ENCODE data around the gene HACE1.
"Not testable (repeated sequence)": the region's sequence is repeated elsewhere in the genome, so short reads cannot be mapped to it uniquely, and the experiment has no call there.

Gene HACE1

DNA sequence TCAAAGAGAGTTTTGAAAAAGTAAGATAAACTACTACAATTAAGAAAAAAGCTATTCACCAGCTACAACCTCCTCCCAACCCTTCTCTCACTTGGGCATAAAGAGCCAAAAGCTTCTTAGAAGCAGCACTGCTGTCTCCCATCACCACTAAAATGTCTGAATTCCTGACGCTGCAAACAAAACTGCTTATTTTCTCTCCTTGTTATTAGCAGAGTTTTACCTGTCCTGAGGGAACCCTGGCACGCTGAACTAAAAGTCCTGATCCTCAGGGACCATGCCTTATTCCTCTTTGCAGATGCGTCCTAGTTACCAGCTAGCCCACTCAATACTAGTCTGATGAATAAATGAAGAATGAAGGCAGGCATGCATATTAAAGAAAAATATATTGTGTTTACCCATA, 1.1 kb downstream of the HACE1 start:
- DNase-seq (no peak), ATAC-seq (no peak)
- Mint-ChIP-seq H3K4me3 (peak overlapping the region; percentile 91), H3K36me3 (ENCODE audit: low read depth) (no peaks in the 10 kb centered on the region), H3K27me3 (peaks cover 12% of the 10 kb centered on the region), H3K4me1 (peaks cover 19% of the 10 kb centered on the region), H3K27ac (no peak overlapping the region), H3K9me3 (no peaks in the 10 kb centered on the region)

- DNase-seq, result no peak
- Mint-ChIP-seq H3K4me3 (no peak overlapping the region), H3K4me1 (peaks cover 18% of the 10 kb centered on the region), H3K9me3 (no peaks in the 10 kb centered on the region), H3K27ac (no peak overlapping the region), H3K36me3 (ENCODE audit: low read depth) (peaks cover 10% of the 10 kb centered on the region), H3K27me3 (no peaks in the 10 kb centered on the region)
- no peak for ATAC-seq
Measured at GRCh38 chr6:104855507-104855906, 4.2 kb downstream of the HACE1 start.

- not testable (repeated sequence) for H3K9me3 Mint-ChIP-seq, ATAC-seq, H3K27me3 Mint-ChIP-seq, DNase-seq, H3K4me1 Mint-ChIP-seq, H3K27ac Mint-ChIP-seq, H3K4me3 Mint-ChIP-seq
- peaks cover 24% of the 10 kb centered on the region for H3K36me3 Mint-ChIP-seq (ENCODE audit: low read depth)
Measured at GRCh38 chr6:104847721-104848120, 12.0 kb downstream of the HACE1 start.

- H3K4me1 Mint-ChIP-seq, result no peaks in the 10 kb centered on the region
- H3K9me3 Mint-ChIP-seq, result no peaks in the 10 kb centered on the region
- no peaks in the 10 kb centered on the region for H3K27me3 Mint-ChIP-seq
- H3K36me3 Mint-ChIP-seq (ENCODE audit: low read depth), result peaks cover 21% of the 10 kb centered on the region
- DNase-seq (no peak), ATAC-seq (no peak)
- H3K4me3 Mint-ChIP-seq, result no peak overlapping the region
- no peak overlapping the region for H3K27ac Mint-ChIP-seq
Measured at GRCh38 chr6:104843229-104843628, 16.5 kb downstream of the HACE1 start.

DNA sequence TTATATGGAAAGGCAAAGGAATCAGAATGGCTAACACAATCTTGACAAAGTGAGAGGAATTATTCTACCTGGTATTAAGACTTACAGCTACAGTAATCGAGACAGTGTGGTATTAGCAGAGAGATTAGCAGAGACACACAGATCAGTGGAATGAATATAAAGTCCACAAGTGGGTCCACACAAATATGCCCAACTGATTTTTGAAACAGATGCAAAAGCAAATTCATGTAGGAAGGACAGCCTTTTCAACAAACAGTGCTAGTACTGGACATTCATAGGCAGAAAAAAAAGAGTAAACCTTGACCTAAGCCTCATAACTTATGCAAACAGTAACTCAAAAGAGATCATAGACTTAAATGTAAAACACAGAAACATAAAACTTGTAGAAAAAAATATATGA, 22.6 kb downstream of the HACE1 start:
- ATAC-seq (no peak), DNase-seq (no peak)
- H3K27ac Mint-ChIP-seq, result no peak overlapping the region

GRCh38 chr6:104836479-104837020, 23.2 kb downstream of the HACE1 start:
- ATAC-seq, H3K27me3 Mint-ChIP-seq, H3K4me3 Mint-ChIP-seq, H3K27ac Mint-ChIP-seq, DNase-seq, H3K9me3 Mint-ChIP-seq, H3K4me1 Mint-ChIP-seq: not testable (repeated sequence)
- H3K36me3 Mint-ChIP-seq (ENCODE audit: low read depth), result peaks cover 20% of the 10 kb centered on the region

More for the DNA sequence above, 22.6 kb downstream of the HACE1 start:
- peaks cover 20% of the 10 kb centered on the region for H3K36me3 Mint-ChIP-seq (ENCODE audit: low read depth)
- H3K9me3 Mint-ChIP-seq, result no peaks in the 10 kb centered on the region
- H3K4me3 Mint-ChIP-seq, result no peak overlapping the region
- H3K27me3 Mint-ChIP-seq, result no peaks in the 10 kb centered on the region
- H3K4me1 Mint-ChIP-seq, result no peaks in the 10 kb centered on the region

DNA sequence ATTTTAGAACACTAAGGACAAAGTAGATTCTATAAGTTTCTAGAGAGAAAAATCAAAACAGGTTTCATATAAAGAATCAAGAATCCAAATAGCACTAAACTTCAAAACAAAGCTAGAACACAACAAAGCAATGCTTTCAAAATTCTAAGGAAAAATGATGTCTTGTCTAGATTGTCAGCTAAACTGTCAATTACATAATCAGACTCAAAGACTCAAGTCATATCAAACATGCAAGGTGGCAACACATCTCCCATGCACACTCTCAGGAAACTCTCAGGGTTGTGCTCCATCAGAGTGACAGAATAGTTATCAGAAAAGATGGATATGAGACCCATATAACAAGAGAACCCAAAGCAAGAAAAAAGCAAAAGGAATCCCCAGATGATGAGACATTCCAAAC, 23.9 kb downstream of the HACE1 start:
- no peaks in the 10 kb centered on the region for H3K27me3 Mint-ChIP-seq
- H3K36me3 Mint-ChIP-seq (ENCODE audit: low read depth), result peaks cover 23% of the 10 kb centered on the region
- H3K4me1 Mint-ChIP-seq, result no peaks in the 10 kb centered on the region
- ATAC-seq (no peak), DNase-seq (no peak)
- no peak overlapping the region for H3K27ac Mint-ChIP-seq
- no peaks in the 10 kb centered on the region for H3K9me3 Mint-ChIP-seq
- no peak overlapping the region for H3K4me3 Mint-ChIP-seq

DNA sequence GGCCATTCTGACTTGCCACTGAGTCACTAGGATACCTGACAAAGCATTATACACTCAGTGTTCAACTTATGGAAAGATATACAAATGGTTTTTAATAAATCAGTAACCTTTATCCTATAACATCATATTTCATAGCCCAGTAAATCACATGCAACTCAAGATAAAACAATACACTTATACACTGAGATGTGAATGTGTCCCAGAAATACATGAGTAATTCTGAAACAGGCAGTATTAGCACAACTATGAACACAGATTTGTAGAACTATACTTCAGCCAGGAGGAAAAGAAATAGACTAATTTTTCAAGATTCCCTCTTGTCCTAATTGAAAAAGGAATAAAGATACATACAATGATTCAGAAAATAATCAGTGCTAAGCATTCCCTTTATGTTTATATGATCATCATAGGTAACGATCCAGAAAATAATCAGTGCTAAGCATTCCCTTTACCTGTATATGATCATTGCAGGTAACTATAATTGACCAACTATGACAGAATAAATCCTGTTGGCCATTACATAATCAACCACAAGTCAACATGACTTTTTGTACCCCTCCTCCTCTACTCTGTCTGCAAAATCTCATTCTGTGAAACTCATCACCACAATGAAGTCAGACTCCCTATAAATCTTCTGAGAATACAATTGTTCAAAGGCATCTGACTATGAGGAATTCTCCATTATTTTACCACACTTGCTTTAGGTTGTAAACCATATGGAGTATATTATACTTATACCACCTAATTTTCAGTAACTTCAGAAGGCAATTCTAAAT, 30.3 kb downstream of the HACE1 start:
- Mint-ChIP-seq H3K4me1 (peaks cover 8% of the 10 kb centered on the region), H3K27me3 (no peaks in the 10 kb centered on the region), H3K36me3 (ENCODE audit: low read depth) (peaks cover 21% of the 10 kb centered on the region), H3K27ac (no peak overlapping the region), H3K4me3 (no peak overlapping the region), H3K9me3 (peaks cover 7% of the 10 kb centered on the region)
- DNase-seq (no peak), ATAC-seq (no peak)

DNA sequence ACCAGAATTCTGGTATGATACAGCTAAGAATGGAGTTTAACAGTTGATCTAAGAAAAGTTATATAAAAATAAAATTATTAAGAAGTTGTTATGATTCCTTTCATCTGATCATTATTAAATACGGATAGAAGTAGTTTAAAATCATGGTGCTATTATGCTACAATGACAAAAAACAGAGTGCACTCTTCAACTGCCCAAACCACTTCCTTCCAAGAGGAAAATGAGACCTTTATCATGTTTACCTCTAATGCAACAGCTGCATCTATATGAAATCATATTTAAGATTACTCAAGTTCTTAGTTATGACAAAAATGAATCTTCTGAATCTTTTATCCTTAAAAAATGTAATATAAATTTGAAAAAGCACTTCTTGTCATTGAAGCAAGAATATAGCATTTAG, 31.2 kb downstream of the HACE1 start:
- DNase-seq (no peak), ATAC-seq (no peak)
- no peak overlapping the region for H3K4me3 Mint-ChIP-seq
- peaks cover 7% of the 10 kb centered on the region for H3K9me3 Mint-ChIP-seq
- peaks cover 25% of the 10 kb centered on the region for H3K36me3 Mint-ChIP-seq (ENCODE audit: low read depth)
- H3K4me1 Mint-ChIP-seq, result peaks cover 8% of the 10 kb centered on the region
- H3K27ac Mint-ChIP-seq, result no peak overlapping the region
- no peaks in the 10 kb centered on the region for H3K27me3 Mint-ChIP-seq

DNA sequence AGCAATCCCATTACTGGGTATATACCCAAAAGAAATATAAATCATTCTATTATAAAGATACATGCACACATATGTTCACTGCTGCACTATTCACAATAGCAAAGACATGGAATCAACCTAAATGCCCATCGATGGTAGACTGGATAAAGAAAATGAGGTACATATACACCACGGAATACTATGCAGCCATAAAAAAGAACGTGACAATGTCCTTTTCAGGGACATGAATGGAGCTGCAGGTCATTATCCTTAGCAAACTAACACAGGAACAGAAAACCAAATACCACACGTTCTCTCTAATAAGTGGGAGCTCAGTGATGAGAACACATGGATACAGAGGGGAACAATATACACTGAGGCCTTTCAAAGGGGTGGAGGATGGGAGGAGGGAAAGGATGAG, 38.9 kb downstream of the HACE1 start:
- peaks cover 31% of the 10 kb centered on the region for H3K36me3 Mint-ChIP-seq (ENCODE audit: low read depth)
- not testable (repeated sequence) for H3K4me3 Mint-ChIP-seq

GRCh38 chr6:104816125-104816524, 43.6 kb downstream of the HACE1 start:
- ATAC-seq (no peak), DNase-seq (no peak)
- H3K27ac Mint-ChIP-seq, result no peak overlapping the region
- H3K4me3 Mint-ChIP-seq, result no peak overlapping the region
- H3K9me3 Mint-ChIP-seq, result peaks cover 9% of the 10 kb centered on the region
- H3K27me3 Mint-ChIP-seq, result no peaks in the 10 kb centered on the region
- peaks cover 28% of the 10 kb centered on the region for H3K36me3 Mint-ChIP-seq (ENCODE audit: low read depth)
- no peaks in the 10 kb centered on the region for H3K4me1 Mint-ChIP-seq

More for the DNA sequence above, 38.9 kb downstream of the HACE1 start:
- not testable (repeated sequence) for H3K9me3 Mint-ChIP-seq, ATAC-seq, H3K27ac Mint-ChIP-seq, H3K27me3 Mint-ChIP-seq, DNase-seq, H3K4me1 Mint-ChIP-seq

GRCh38 chr6:104814743-104815142, 45.0 kb downstream of the HACE1 start:
- Mint-ChIP-seq H3K36me3 (ENCODE audit: low read depth) (peaks cover 21% of the 10 kb centered on the region), H3K27me3 (no peaks in the 10 kb centered on the region), H3K4me3 (no peak overlapping the region), H3K4me1 (no peaks in the 10 kb centered on the region), H3K9me3 (peaks cover 9% of the 10 kb centered on the region), H3K27ac (no peak overlapping the region)
- no peak for DNase-seq
- no peak for ATAC-seq

GRCh38 chr6:104813552-104813951, 46.2 kb downstream of the HACE1 start:
- Mint-ChIP-seq H3K36me3 (ENCODE audit: low read depth) (peaks cover 11% of the 10 kb centered on the region), H3K9me3 (peaks cover 9% of the 10 kb centered on the region), H3K4me3 (no peak overlapping the region), H3K27me3 (no peaks in the 10 kb centered on the region), H3K4me1 (no peaks in the 10 kb centered on the region), H3K27ac (no peak overlapping the region)
- DNase-seq (no peak), ATAC-seq (no peak)

GRCh38 chr6:104809116-104809515, 50.6 kb downstream of the HACE1 start:
- no peak overlapping the region for H3K4me3 Mint-ChIP-seq
- H3K36me3 Mint-ChIP-seq (ENCODE audit: low read depth), result peaks cover 24% of the 10 kb centered on the region
- H3K27me3 Mint-ChIP-seq, result no peaks in the 10 kb centered on the region
- no peak overlapping the region for H3K27ac Mint-ChIP-seq
- ATAC-seq, result no peak
- peaks cover 11% of the 10 kb centered on the region for H3K9me3 Mint-ChIP-seq
- DNase-seq, result no peak
- no peaks in the 10 kb centered on the region for H3K4me1 Mint-ChIP-seq

DNA sequence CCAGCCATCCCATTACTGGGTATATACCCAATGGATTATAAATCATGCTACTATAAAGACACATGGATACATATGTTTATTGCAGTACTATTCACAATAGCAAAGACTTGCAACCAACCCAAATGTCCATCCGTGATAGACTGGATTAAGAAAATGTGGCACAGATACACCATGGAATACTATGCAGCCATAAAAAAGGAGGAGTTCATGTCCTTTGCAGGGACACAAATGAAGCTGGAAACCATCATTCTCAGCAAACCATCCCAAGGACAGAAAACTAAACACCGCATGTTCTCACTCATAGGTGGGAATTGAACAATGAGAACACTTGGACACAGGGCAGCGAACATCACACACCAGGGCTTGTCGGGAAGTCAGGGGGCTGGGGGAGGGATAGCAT, 54.4 kb downstream of the HACE1 start:
- H3K4me1 Mint-ChIP-seq, H3K27me3 Mint-ChIP-seq, H3K27ac Mint-ChIP-seq, ATAC-seq, H3K4me3 Mint-ChIP-seq, DNase-seq: not testable (repeated sequence)
- peaks cover 36% of the 10 kb centered on the region for H3K36me3 Mint-ChIP-seq (ENCODE audit: low read depth)
- H3K9me3 Mint-ChIP-seq, result peaks cover 15% of the 10 kb centered on the region

Measured in activated naive CD8-positive, alpha-beta T cell treated with anti-CD3 and anti-CD28 coated beads, Interleukin-2, amount 50 U/mL, for 24 hours (primary cell).